HG03095 (cell line): Measurements from ENCODE around the gene PEX5L.
"Not testable (repeated sequence)": the region's sequence is repeated elsewhere in the genome, so short reads cannot be mapped to it uniquely, and the experiment has no call there.

Source experiments
- ATAC-seq: cut with Tn5 transposase; IDR thresholded peaks from one replicate; pipeline ENCODE4 v1.9.1; 2021; ENCODE audit warnings: moderate library complexity; ENCODE audit not compliant: unreplicated experiment

The PEX5L gene

GRCh38 chr3:180036671-180037455 is at the start of gene PEX5L:
TSS of gene PEX5L (minus strand) at chr3:180036937. CDS start at chr3:180036599, 338 bp downstream.
- ATAC-seq = peak; percentile 76

GRCh38 chr3:180085122-180085710 is 48.5 kb upstream of the PEX5L start:
- no peak for ATAC-seq

GRCh38 chr3:180082699-180083098 is 46.0 kb upstream of the PEX5L start:
- ATAC-seq = no peak

- ATAC-seq = no peak
Observed at GRCh38 chr3:180078592-180078991, 41.9 kb upstream of the PEX5L start.

GRCh38 chr3:180073561-180073960 is 36.8 kb upstream of the PEX5L start:
- ATAC-seq = no peak

- ATAC-seq = no peak
Observed at GRCh38 chr3:180072786-180073185, 36.0 kb upstream of the PEX5L start.

GRCh38 chr3:180070925-180071324 is 34.2 kb upstream of the PEX5L start:
- ATAC-seq = no peak

GRCh38 chr3:180068023-180068422 is 31.3 kb upstream of the PEX5L start:
- no peak for ATAC-seq

GRCh38 chr3:180066598-180066997 is 29.9 kb upstream of the PEX5L start:
- ATAC-seq = no peak

- ATAC-seq = no peak
Observed at GRCh38 chr3:180063783-180064182, 27.0 kb upstream of the PEX5L start.

- ATAC-seq = no peak
Observed at GRCh38 chr3:180062771-180063170, 26.0 kb upstream of the PEX5L start.

- ATAC-seq = no peak
Observed at GRCh38 chr3:180059356-180059755, 22.6 kb upstream of the PEX5L start.

- no peak for ATAC-seq
Observed at GRCh38 chr3:180058238-180058637, 21.5 kb upstream of the PEX5L start.

GRCh38 chr3:180055656-180056055 is 18.9 kb upstream of the PEX5L start:
- not testable (repeated sequence) for ATAC-seq

GRCh38 chr3:180049391-180049790 is 12.7 kb upstream of the PEX5L start:
- ATAC-seq = no peak

- ATAC-seq = no peak
Observed at GRCh38 chr3:180048840-180049239, 12.1 kb upstream of the PEX5L start.

- peak; percentile 92 for ATAC-seq
Observed at GRCh38 chr3:180048103-180048502, 11.4 kb upstream of the PEX5L start.

GRCh38 chr3:180040966-180041365 is 4.2 kb upstream of the PEX5L start:
- ATAC-seq = no peak

- ATAC-seq = peak; percentile 48
Observed at GRCh38 chr3:180036092-180036670, 556 bp downstream of the PEX5L start.

GRCh38 chr3:180026997-180027396 is 9.7 kb downstream of the PEX5L start:
- ATAC-seq = no peak

GRCh38 chr3:180018543-180018942 is 18.2 kb downstream of the PEX5L start:
- no peak for ATAC-seq

GRCh38 chr3:180017846-180018245 is 18.9 kb downstream of the PEX5L start:
- ATAC-seq = no peak
